Islet precursor cell (in vitro differentiated cells): Measurements from ENCODE around the gene UBE2R2.
"Not testable (repeated sequence)": the region's sequence is repeated elsewhere in the genome, so short reads cannot be mapped to it uniquely, and the experiment has no call there.

ENCODE experiments used
- DNase-seq: peaks from one replicate; pipeline ENCODE4 v3.0.0-alpha.2; 2018

Gene UBE2R2

GRCh38 chr9:33843312-33843961, 26.5 kb downstream of the UBE2R2 start:
- no peak for DNase-seq

GRCh38 chr9:33846231-33846630, 29.3 kb downstream of the UBE2R2 start:
- no peak for DNase-seq

DNA sequence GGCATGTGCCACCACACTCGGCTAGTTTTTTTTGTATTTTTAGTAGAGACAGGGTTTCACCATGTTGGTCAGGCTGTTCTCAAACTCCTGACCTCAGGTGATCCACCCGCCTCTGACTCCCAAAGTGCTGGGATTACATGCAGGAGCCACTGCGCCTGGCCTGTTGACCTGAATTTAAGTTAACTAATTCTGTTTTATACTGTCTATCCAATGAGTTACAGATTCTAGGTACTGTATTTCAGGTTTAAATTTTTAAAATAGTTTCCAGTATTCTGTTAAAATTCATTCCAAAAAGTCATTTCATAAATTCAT, 30.9 kb downstream of the UBE2R2 start:
- not testable (repeated sequence) for DNase-seq

DNA sequence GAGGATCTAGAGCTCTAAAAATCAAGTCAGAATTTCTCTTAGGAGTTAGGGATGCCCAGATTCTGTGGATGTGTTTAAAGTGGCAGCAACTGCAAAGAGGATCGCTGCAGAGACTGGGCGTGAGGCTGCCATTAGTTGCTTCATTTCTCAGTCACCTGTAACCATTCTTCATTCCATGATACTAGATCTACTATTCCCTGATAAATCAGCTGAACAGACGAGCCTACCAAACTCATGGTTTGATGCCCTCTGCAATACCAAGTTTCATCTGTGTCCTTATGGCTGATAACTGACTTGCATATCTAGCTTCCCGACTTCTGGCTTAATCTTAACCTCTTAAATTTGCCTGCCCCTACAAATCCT, 33.3 kb downstream of the UBE2R2 start:
- no peak for DNase-seq

- no peak for DNase-seq
These were observed 33.7 kb downstream of the UBE2R2 start for GRCh38 chr9:33850677-33851076.

DNA sequence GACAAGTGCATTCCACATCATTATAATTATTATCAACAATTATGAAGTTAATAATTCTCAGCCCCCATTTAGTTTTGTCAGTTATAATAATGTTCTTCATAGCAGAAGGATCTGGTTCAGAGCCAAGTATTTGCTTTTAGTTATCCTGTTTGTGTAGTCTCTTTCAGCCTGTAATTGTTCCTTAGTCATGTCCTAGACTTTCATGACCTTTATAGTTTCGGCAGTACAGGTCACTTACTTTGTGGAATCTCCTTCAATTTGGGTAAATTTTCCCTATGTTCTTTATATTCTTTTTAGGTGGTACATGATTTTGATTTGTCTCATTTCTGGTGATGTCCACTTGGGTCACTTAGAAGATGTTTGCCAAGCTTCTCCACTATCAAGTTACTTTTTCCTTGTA, 34.3 kb downstream of the UBE2R2 start:
- DNase-seq: no peak

- peak; percentile 58 for DNase-seq
These were observed 35.4 kb downstream of the UBE2R2 start for GRCh38 chr9:33852216-33852826.

GRCh38 chr9:33856247-33856646, 39.3 kb downstream of the UBE2R2 start:
- no peak for DNase-seq

DNA sequence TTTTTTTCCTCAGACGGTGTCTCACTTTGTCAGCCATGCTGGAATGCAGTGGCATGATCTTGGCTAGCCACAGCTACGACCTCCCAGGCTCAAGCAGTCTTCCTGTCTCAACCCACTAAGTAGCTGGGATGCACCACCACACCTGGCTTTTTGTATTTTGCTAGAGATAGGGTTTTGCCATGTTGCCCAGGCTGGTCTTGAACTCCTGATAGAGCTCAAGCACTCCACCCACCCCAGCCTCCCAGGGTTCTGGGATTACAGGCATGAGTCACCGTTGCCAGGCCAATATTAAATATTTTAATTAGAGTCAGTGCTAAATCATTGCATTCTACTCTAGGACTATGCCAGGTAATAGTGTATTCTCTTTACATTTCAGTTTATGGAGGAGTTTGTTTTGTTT, 41.5 kb downstream of the UBE2R2 start:
- DNase-seq: no peak

DNA sequence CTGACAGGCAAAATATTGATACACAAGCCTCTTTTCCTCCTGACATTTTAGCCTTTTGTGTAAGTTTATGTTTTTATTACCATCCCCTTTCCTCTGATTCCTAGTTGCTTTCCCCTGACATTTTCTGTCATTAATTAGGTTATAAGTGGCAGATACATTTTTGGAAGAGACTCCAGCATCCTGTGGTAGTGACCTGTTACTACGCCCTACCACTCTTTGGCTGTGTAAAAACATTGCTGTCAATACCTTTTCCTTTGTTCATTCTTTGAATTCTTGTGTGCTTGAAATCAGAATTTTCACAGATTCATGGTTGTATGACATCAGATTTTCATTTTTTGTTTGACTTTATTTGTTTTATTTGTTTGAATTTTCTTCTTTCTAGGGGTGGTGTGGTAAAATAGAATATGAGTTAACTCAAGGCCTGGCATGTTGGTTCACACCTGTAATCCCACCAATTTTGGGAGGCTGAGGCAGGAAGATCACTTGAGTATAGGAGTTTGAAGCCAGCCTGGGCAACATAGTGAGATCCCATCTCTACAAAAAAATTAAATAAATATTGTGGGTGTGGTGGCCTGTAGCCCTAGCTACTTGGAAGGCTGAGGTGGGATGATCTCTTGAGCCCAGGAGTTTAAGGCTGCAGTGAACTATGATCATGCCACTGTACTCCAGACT, 43.4 kb downstream of the UBE2R2 start:
- DNase-seq: no peak

- no peak for DNase-seq
These were observed 45.0 kb downstream of the UBE2R2 start for GRCh38 chr9:33861917-33862453.

DNA sequence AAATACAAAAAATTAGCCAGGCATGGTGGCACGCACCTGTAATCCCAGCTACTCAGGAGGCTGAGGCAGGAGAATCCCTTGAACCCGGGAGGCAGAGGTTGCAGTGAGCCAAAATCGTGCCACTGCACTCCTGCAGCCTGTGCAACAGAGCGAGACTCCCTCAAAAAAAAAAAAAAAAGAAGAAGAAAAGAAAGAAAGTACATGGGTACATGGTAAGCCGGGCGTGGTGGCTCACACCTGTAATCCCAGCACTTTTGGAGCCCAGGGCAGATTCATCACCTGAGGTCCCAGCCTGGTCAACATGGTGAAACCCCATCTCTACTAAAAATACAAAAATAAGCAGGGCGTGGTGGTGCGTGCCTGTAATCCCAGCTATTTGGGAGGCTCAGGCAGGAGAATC, 46.1 kb downstream of the UBE2R2 start:
- DNase-seq: not testable (repeated sequence)

DNA sequence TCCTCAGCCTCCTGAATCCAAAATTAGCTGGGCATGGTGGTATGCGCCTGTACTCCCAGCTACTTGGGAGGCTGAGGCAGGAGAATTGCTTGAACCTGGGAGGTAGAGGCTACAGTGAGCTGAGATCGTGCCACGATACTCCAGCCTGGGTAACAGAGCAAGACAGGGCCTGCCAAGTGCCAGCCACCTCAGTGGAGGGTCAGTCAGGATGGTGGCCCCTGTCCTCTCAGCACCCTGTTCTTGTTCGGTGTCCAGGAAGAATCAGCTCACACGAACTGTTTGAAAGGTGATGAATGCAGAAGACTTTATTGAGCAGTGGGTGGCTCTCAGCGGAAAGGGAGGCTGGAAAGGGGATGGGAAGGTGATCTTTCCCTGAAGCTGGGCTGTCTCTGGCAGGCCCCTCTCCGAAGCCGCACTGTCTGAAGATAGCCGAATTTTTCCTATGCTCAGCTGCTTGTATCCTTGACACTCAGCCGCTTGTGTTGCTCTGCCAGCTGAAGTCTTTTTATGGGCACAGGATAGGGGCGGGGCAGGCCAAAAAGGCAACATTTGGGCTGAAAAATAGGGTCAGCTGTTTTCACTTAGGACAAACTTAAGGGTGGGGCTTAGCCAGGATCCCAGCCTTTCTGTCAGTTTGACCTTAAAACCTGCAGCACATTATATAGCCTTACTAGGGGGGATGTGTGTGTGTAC, 50.9 kb downstream of the UBE2R2 start:
- no peak for DNase-seq

GRCh38 chr9:33868440-33868973, 51.5 kb downstream of the UBE2R2 start:
- no peak for DNase-seq

DNA sequence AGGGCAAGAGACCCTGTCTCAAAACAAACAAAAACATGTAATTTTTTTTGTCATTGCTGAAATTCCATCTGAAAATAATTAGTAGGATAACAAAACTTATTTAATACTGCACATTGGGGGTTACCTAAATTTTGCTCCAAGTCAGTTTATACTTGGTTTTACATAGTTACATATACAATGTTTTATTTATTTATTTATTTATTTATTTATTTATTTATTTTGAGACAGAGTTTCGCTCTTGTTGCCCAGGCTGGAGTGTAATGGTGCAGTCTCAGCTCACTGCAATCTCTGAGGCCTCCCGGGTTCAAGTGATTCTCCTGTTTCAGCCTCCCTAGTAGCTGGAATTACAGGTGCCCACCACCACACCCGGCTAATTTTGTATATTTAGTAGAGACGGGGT, 52.3 kb downstream of the UBE2R2 start:
- not testable (repeated sequence) for DNase-seq

DNA sequence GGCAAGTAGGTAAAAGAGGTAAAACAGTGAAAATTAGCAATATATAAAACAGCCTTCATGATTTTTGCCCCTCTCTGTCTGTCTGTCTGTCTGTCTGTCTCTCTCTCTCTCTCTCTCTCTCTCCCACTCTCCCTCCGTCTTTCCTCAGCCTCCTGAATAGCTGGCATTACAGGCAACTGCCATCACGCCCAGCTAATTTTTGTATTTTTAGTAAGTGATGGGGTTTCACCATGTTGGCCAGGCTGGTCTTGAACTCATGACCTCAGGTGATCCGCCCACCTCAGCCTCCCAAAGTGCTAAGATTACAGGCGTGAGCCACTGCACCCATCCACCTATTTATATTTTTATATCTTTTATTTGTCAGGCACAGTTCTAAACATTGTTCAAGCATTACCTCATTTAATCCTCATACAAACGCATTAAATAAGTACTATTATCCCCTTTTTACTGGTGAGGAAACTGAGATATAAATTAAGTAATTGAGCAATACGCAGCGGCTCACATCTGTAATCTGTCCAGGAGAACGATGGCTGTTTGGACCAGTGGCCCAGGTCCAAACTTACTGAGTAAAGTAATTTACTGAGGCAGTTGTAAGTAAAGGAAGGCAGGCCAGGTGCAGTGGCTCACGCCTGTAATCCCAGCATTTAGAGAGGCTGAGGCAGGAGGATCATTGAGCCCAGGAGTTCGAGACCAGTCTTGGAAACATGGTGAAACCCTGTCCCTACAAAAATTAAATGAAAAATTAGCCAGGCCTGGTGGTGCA, 60.9 kb downstream of the UBE2R2 start:
- no peak for DNase-seq

GRCh38 chr9:33878691-33879366, 61.9 kb downstream of the UBE2R2 start:
- no peak for DNase-seq

DNA sequence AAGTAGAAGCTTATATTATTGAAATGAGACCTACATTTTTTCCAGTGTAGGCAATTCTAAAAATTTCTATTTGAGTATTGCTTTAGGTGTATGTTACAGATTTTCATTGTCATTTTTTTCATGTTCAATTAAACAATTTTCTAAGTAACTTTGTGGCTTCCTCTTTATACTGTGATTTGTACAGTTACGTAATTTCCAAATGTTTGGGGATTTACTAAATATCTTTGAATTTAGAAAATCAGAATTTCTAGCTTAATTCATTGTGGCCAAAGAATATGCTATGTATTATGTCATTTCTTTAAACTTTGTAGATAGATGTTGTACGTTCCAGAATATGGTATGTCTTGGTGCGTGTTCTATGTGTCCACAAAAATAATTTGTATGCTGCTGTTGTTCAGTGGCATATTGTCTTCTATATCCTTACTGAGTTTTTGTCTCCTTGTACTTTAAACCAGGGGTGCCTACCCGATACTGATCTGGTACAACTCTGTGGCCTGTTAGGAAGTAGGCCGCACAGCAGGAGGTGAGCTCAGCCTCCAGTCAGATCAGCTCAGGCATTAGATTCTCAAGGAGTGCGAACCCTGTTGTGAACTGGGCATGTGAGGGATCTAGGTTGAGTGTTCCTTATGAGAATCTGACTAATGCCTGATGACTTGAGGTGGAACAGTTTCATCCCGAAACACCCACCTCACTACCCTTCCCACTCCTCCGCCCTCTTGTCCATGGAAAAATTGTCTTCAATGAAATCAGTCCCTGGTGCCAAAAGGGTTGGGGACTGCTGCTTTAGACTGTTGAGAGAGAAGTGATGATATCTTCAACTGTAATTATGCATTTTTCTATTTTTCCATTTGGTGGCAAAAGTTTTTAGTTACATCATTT, 63.5 kb downstream of the UBE2R2 start:
- no peak for DNase-seq

DNA sequence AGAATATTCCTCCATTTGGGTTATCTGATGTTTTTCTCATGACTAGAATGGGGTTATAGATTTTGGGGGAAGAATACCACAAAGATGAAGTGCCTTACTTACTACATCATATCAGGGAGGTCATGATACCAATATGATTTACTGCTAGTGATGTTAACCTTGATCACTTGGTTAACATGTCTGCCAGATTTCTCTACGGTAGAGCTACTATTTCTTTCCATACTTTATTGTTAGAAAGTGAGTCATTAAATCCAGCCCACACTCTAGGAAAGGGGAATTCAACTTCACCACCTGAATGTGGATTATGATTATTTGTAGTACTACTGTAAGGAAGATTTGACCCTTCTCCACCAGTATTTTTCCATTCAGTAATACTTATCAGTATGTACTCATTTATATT, 64.7 kb downstream of the UBE2R2 start:
- no peak for DNase-seq

GRCh38 chr9:33884856-33885701, 68.1 kb downstream of the UBE2R2 start:
- DNase-seq: no peak
